IMR-90 (cell line): ENCODE data around the gene ZNF473. TPM values are rescaled to one million over a fixed set of nuclear protein-coding genes. Genes with fewer than 3 reads are reported as not detected.

Experiments used
- ATAC-seq: fragments of 200-7000 bp; cut with Tn5 transposase; 2 replicates; pipeline ENCODE4 v1.9.1; 2020; ENCODE audit warnings: low read depth, mild to moderate bottlenecking, moderate library complexity
- BruUV-seq: library from RNA; stranded (reverse); fragments of 400-500 nt; replicated peaks from 2 replicates; lab custom pipeline; 2021; lab: Mats Ljungman, UMichigan
- CTCF ChIA-PET: fragments of 300-600 bp; formaldehyde crosslinking; extraction: SDS; loops from one replicate; lab custom pipeline; 2021; ENCODE audit warnings: antibody characterized with exemption; lab: Yijun Ruan, JAX
- POLR2A ChIA-PET: fragments of 300-600 bp; sonication (Branson Sonifier 250); formaldehyde crosslinking; loops from one replicate; lab custom pipeline; 2022; ENCODE audit warnings: antibody characterized with exemption; ENCODE audit not compliant: unreplicated experiment; lab: Charles Lee
- DNase-seq: peaks from one replicate; pipeline ENCODE4 v3.0.0; 2013
- H2AFZ ChIP-seq: replicated peaks from 2 replicates; pipeline ENCODE3; 2013; ENCODE audit warnings: low read length, mild to moderate bottlenecking; ENCODE audit not compliant: poor library complexity
- H2AK5ac ChIP-seq: 2 replicates; pipeline ENCODE4 v1.6.1; 2013; ENCODE audit warnings: low read depth, low read length, inconsistent platforms
- H2AK9ac ChIP-seq: replicated peaks from 2 replicates; pipeline ENCODE3; 2013; ENCODE audit warnings: mild to moderate bottlenecking, low read depth, low read length, moderate library complexity; ENCODE audit not compliant: poor library complexity
- H2BK120ac ChIP-seq: 2 replicates; pipeline ENCODE4 v1.6.1; 2013; ENCODE audit warnings: low read depth, low read length, inconsistent platforms
- H2BK15ac ChIP-seq: 3 replicates; pipeline ENCODE4 v1.6.1; 2013; ENCODE audit warnings: low read depth, low read length, inconsistent platforms
- H2BK20ac ChIP-seq: 2 replicates; pipeline ENCODE4 v1.6.1; 2013; ENCODE audit warnings: low read depth, mild to moderate bottlenecking, inconsistent platforms, low read length, moderate library complexity
- H2BK5ac ChIP-seq: 2 replicates; pipeline ENCODE4 v1.6.1; 2013; ENCODE audit warnings: mild to moderate bottlenecking, low read depth, low read length, inconsistent platforms; ENCODE audit not compliant: poor library complexity, severe bottlenecking
- H3K14ac ChIP-seq: replicated peaks from 2 replicates; pipeline ENCODE4 v1.6.1; 2013; ENCODE audit warnings: low read depth, low read length, inconsistent platforms
- H3K18ac ChIP-seq: 2 replicates; pipeline ENCODE4 v1.6.1; 2013; ENCODE audit warnings: low read depth, low read length, control low read depth
- H3K23ac ChIP-seq: 2 replicates; pipeline ENCODE4 v1.6.1; 2013; ENCODE audit warnings: low read depth, low read length, inconsistent platforms
- H3K27ac ChIP-seq: 2 replicates; pipeline ENCODE4 v1.5.1; 2013; ENCODE audit warnings: mild to moderate bottlenecking, control low read depth, low read length; ENCODE audit not compliant: insufficient read depth
- H3K27me3 ChIP-seq: 2 replicates; pipeline ENCODE4 v1.6.1; 2013; ENCODE audit warnings: low read length; ENCODE audit not compliant: control insufficient read depth, insufficient read depth
- H3K36me3 ChIP-seq: 2 replicates; pipeline ENCODE4 v1.6.1; 2013; ENCODE audit warnings: low read length, mixed read lengths; ENCODE audit not compliant: control insufficient read depth, insufficient read depth
- H3K4ac ChIP-seq: 2 replicates; pipeline ENCODE4 v1.6.1; 2013; ENCODE audit warnings: low read depth, low read length, inconsistent platforms
- H3K4me1 ChIP-seq: 2 replicates; pipeline ENCODE4 v1.6.1; 2013; ENCODE audit warnings: low read length, mixed read lengths; ENCODE audit not compliant: control insufficient read depth, insufficient read depth
- H3K4me2 ChIP-seq: 2 replicates; pipeline ENCODE4 v1.6.1; 2013; ENCODE audit warnings: low read depth, mild to moderate bottlenecking, control low read depth, low read length, moderate library complexity
- H3K4me3 ChIP-seq: 2 replicates; pipeline ENCODE4 v1.5.1; 2013; ENCODE audit warnings: low read depth, mild to moderate bottlenecking, control low read depth, low read length, moderate library complexity; ENCODE audit not compliant: insufficient read depth
- H3K56ac ChIP-seq: 2 replicates; pipeline ENCODE4 v1.6.1; 2013; ENCODE audit warnings: low read length, inconsistent platforms; ENCODE audit not compliant: insufficient read depth; ENCODE audit errors: extremely low read depth
- H3K79me1 ChIP-seq, 2 experiments: 2 replicates each; pipeline ENCODE4 v1.6.1; 2013; ENCODE audit warnings: low read length in 2 of 2, inconsistent platforms in 1 of 2, low read depth in 1 of 2
- H3K9ac ChIP-seq: 2 replicates; pipeline ENCODE4 v1.6.1; 2013; ENCODE audit warnings: low read depth, low read length, control low read depth
- H3K9me1 ChIP-seq: 2 replicates; pipeline ENCODE4 v1.6.1; 2013; ENCODE audit warnings: low read length, inconsistent platforms; ENCODE audit not compliant: insufficient read depth
- H3K9me3 ChIP-seq: 2 replicates; pipeline ENCODE4 v1.6.1; 2013; ENCODE audit warnings: low read length; ENCODE audit not compliant: control insufficient read depth, insufficient read depth
- H4K20me1 ChIP-seq: 2 replicates; pipeline ENCODE4 v1.6.1; 2013; ENCODE audit warnings: low read length, inconsistent platforms; ENCODE audit not compliant: insufficient read depth
- H4K5ac ChIP-seq: 2 replicates; pipeline ENCODE4 v1.6.1; 2013; ENCODE audit warnings: mild to moderate bottlenecking, low read depth, low read length, control low read depth
- H4K8ac ChIP-seq, 2 experiments: 2 replicates each; pipeline ENCODE4 v1.6.1; 2013; ENCODE audit warnings: low read depth in 2 of 2, low read length in 2 of 2, control low read depth in 1 of 2, inconsistent platforms in 1 of 2
- H4K91ac ChIP-seq: 2 replicates; pipeline ENCODE4 v1.6.1; 2013; ENCODE audit warnings: low read depth, low read length, inconsistent platforms; ENCODE audit not compliant: insufficient read depth
- BHLHE40 ChIP-seq: fragments of 150-350 bp; IDR thresholded peaks from 2 replicates; pipeline ENCODE4 v1.6.1; 2016; ENCODE audit warnings: mild to moderate bottlenecking, low read depth, low read length
- CEBPB ChIP-seq: IDR thresholded peaks from 2 replicates; pipeline ENCODE4 v1.6.1; 2012; ENCODE audit warnings: low read depth, low read length, improper control_type of control experiment
- CHD1 ChIP-seq: IDR thresholded peaks from 2 replicates; pipeline ENCODE4 v1.6.1; 2012; ENCODE audit warnings: low read depth, low read length, improper control_type of control experiment
- CTCF ChIP-seq: conservative IDR thresholded peaks from 2 replicates; pipeline ENCODE4 v1.5.1; 2012; ENCODE audit warnings: mild to moderate bottlenecking, low read depth, low read length, improper control_type of control experiment
- ELK1 ChIP-seq: fragments of 150-350 bp; IDR thresholded peaks from 2 replicates; pipeline ENCODE4 v1.6.1; 2016; ENCODE audit warnings: low read depth, mild to moderate bottlenecking, low read length, moderate library complexity, borderline replicate concordance
- FOS ChIP-seq: fragments of 150-350 bp; IDR thresholded peaks from 2 replicates; pipeline ENCODE4 v1.6.1; 2016; ENCODE audit warnings: low read depth, low read length
- MAFK ChIP-seq: IDR thresholded peaks from 2 replicates; pipeline ENCODE4 v1.6.1; 2012; ENCODE audit warnings: low read depth, low read length, improper control_type of control experiment
- MAZ ChIP-seq: IDR thresholded peaks from 2 replicates; pipeline ENCODE4 v1.6.1; 2012; ENCODE audit warnings: low read depth, mild to moderate bottlenecking, low read length, improper control_type of control experiment, moderate library complexity, borderline replicate concordance
- MXI1 ChIP-seq: IDR thresholded peaks from 2 replicates; pipeline ENCODE4 v1.6.1; 2012; ENCODE audit warnings: low read depth, mild to moderate bottlenecking, low read length, moderate library complexity, borderline replicate concordance
- NFE2L2 ChIP-seq: fragments of 150-350 bp; IDR thresholded peaks from 2 replicates; pipeline ENCODE4 v1.6.1; 2016; ENCODE audit warnings: low read depth, mild to moderate bottlenecking, low read length
- POLR2A ChIP-seq: IDR thresholded peaks from 2 replicates; pipeline ENCODE4 v1.6.1; 2012; ENCODE audit warnings: mild to moderate bottlenecking, low read depth, low read length
- RAD21 ChIP-seq: IDR thresholded peaks from 2 replicates; pipeline ENCODE4 v1.6.1; 2012; ENCODE audit warnings: low read length, improper control_type of control experiment
- RCOR1 ChIP-seq: IDR thresholded peaks from 2 replicates; pipeline ENCODE4 v1.6.1; 2012; ENCODE audit warnings: mild to moderate bottlenecking, low read length, improper control_type of control experiment; ENCODE audit not compliant: insufficient replicate concordance
- RFX5 ChIP-seq: IDR thresholded peaks from 2 replicates; pipeline ENCODE4 v1.8.0; 2012; ENCODE audit warnings: low read depth, mild to moderate bottlenecking, low read length, moderate library complexity
- SMC3 ChIP-seq: fragments of 150-350 bp; IDR thresholded peaks from 2 replicates; pipeline ENCODE4 v1.6.1; 2016; ENCODE audit warnings: low read depth, mild to moderate bottlenecking, antibody characterized with exemption, low read length, moderate library complexity
- USF2 ChIP-seq: fragments of 150-350 bp; IDR thresholded peaks from 2 replicates; pipeline ENCODE4 v1.6.1; 2017; ENCODE audit warnings: mild to moderate bottlenecking, antibody characterized with exemption, low read length, low read depth
- WGBS, 2 experiments: methylation state at CpG; one replicate each; pipeline versions ENCODE4 v1.1.5 to v1.1.7; 2013; ENCODE audit warnings: missing lambda C conversion rate in 2 of 2; ENCODE audit not compliant: insufficient read length in 1 of 2; ENCODE audit errors: extremely low coverage in 2 of 2; 5-methylcytosine and 5-hydroxymethylcytosine counted together
- dilution Hi-C: fragments of 300-500 bp; cut with HindIII; formaldehyde crosslinking; loops from one replicate; pipeline ENCODE4 v1.14.3; 2018; ENCODE audit warnings: low sequenced_read_pairs; ENCODE audit not compliant: unreplicated experiment
- in situ Hi-C: fragments of 300-500 bp; cut with MboI; formaldehyde crosslinking; loops from 3 replicates; pipeline ENCODE4 v1.14.3; 2019; ENCODE audit warnings: low sequenced_read_pairs, inconsistent platforms, mixed read lengths
- intact Hi-C: fragments of 100-400 bp; cut with micrococcal nuclease; formaldehyde crosslinking; loops from 2 replicates; pipeline ENCODE4 v1.10.0; 2022
- polyA plus RNA-seq, 3 experiments: library from polyadenylated mRNA; depleted of rRNA; stranded (reverse); fragments of >200 nt; gene quantifications; 2 replicates each; pipeline ENCODE4 v1.2.3, GENCODE V29; 2012; ENCODE audit warnings: low replicate concordance in 1 of 3
- total RNA-seq: library from RNA; depleted of rRNA; stranded (reverse); fragments of >200 nt; gene quantifications from 2 replicates; pipeline ENCODE4 v1.2.3, GENCODE V29; 2012

ZNF473 gene
- total and polyA plus RNA-seq, 2 of the 4 experiments (the other 2 are of a cell fraction): 4.5 to 13.3 TPM

GRCh38 chr19:50036908-50037307, 11.1 kb downstream of the ZNF473 start:
- in situ Hi-C loops: no loop called here
- BruUV-seq: no TSS peak

More at GRCh38 chr19:50036908-50037307, 11.1 kb downstream of the ZNF473 start:
- H2AFZ ChIP-seq: no peak overlapping the region
- TF ChIP-seq CTCF (no peak), SMC3 (no peak), BHLHE40 (no peak), CHD1 (no peak), FOS (no peak), RAD21 (no peak), MAFK (no peak), CEBPB (no peak), RCOR1 (no peak), MXI1 (no peak), MAZ (no peak), NFE2L2 (no peak), RFX5 (no peak), USF2 (no peak), ELK1 (no peak), POLR2A (no peak)
- H4K5ac ChIP-seq: no peak overlapping the region
- no peak overlapping the region for H2BK120ac ChIP-seq
- no peak overlapping the region for H3K23ac ChIP-seq
- H2BK20ac ChIP-seq: no peak overlapping the region
- no peak for ATAC-seq
- no peak overlapping the region for H2BK5ac ChIP-seq
- no peak overlapping the region for H3K14ac ChIP-seq
- no peak overlapping the region for H3K4me3 ChIP-seq
- H3K18ac ChIP-seq: no peak overlapping the region
- no peak overlapping the region for H2BK15ac ChIP-seq
- no peak overlapping the region for H3K9ac ChIP-seq
- no peaks in the 10 kb centered on the region for H4K20me1 ChIP-seq
- H2AK9ac ChIP-seq: no peak overlapping the region
- intact Hi-C loops: no loop called here
- H3K27ac ChIP-seq: no peak overlapping the region
- no peak overlapping the region for H3K4me2 ChIP-seq
- H3K36me3 ChIP-seq: peaks cover 56% of the 10 kb centered on the region
- ChIA-PET POLR2A (no interaction called here), CTCF (no interaction called here)
- H2AK5ac ChIP-seq: no peak overlapping the region
- dilution Hi-C loops: no loop called here
- peaks cover 9 to 15% of the 10 kb centered on the region in 2 experiments for H3K79me1 ChIP-seq
- H3K4me1 ChIP-seq: no peaks in the 10 kb centered on the region
- H3K27me3 ChIP-seq: no peaks in the 10 kb centered on the region
- DNase-seq: no peak
- no peaks in the 10 kb centered on the region; the same call in 1 of the 2 replicates for H3K9me1 ChIP-seq
- 100% methylated on average over 2 of the region's 3 CpGs; no CpG with 5 or more reads in 1 of the 2 experiments for WGBS, 2 experiments
- peaks cover 4% of the 10 kb centered on the region; the same call in 1 of the 2 replicates for H3K9me3 ChIP-seq
- no peak overlapping the region for H3K56ac ChIP-seq
- H4K91ac ChIP-seq: no peak overlapping the region
- H3K4ac ChIP-seq: no peak overlapping the region
- no peak overlapping the region for H4K8ac ChIP-seq
